OCI-LY1 (cell line): ENCODE results near the gene ELAVL3.

Experiments used
- EZH2 ChIP-seq: fragments of 200-600 bp; sonication (generic), shearing (Covaris generic); IDR thresholded peaks from 2 replicates; pipeline ENCODE4 v1.8.0; 2017; ENCODE audit warnings: borderline replicate concordance, mixed run types, mild to moderate bottlenecking, antibody characterized with exemption, low read length, moderate library complexity, mixed read lengths
- TF ChIP-seq, protein P1 (sequence below): fragments of 200-600 bp; sonication (generic), shearing (Covaris generic); IDR thresholded peaks from 2 replicates; pipeline ENCODE4 v1.5.1; 2017; ENCODE audit warnings: mild to moderate bottlenecking, antibody characterized with exemption, low read length, moderate library complexity, mixed read lengths

DNA sequence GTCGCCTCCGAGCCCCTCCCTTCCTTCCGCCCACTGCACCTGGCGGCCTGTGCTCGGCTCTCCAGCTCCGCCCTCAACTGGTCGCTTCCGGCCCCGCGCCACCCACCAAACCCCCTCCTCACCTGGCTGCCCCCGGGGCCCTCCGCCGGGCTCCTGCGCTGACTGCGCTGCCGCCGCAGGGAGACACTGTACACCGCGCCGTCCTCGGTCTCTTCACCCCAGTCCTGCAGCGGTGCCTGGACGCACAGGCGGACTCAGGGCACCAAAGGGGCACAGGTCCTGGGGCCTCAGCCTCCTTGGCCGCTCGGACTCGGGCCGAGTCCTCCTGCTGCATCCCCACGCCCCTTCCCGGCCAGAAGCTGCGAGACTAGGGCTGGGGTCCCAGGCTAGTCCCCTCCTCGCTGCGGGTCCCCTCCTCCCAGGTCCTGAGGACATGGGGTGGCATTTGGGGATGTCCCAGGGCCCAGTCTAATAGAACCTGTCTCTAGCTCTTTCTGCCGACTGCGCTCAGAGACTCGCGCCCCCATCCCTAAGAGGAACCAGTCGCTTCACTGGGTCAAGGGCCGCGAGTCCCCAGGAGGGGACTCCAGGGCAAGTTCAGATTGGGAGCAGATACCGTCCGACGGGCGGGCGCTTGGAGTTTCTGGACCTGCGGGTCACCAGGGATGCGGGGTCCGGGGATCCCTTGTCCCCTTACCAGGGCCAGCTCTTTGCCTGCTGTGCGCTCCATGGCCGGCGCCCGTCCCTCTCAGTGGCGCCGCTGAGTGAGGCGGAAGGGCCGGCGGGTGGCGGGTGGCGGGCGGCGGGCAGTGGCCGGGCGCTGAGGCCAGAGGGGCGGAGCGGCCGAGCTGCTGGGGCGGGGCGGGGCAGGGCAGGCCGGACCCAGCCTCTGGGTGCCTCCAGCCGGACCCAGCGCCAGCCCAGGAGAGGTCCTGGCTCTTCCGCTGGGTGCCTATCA is 62.0 kb downstream of the ELAVL3 start, which contains the start of gene RGL3:
- no peak for TF ChIP-seq EZH2
- TF ChIP-seq, protein P1, sequence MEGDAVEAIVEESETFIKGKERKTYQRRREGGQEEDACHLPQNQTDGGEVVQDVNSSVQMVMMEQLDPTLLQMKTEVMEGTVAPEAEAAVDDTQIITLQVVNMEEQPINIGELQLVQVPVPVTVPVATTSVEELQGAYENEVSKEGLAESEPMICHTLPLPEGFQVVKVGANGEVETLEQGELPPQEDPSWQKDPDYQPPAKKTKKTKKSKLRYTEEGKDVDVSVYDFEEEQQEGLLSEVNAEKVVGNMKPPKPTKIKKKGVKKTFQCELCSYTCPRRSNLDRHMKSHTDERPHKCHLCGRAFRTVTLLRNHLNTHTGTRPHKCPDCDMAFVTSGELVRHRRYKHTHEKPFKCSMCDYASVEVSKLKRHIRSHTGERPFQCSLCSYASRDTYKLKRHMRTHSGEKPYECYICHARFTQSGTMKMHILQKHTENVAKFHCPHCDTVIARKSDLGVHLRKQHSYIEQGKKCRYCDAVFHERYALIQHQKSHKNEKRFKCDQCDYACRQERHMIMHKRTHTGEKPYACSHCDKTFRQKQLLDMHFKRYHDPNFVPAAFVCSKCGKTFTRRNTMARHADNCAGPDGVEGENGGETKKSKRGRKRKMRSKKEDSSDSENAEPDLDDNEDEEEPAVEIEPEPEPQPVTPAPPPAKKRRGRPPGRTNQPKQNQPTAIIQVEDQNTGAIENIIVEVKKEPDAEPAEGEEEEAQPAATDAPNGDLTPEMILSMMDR, result no peak
